Pancreas (tissue), 10 donors: ENCODE results near the gene CFAP74. TPM values are rescaled to one million over a fixed set of nuclear protein-coding genes. Genes with fewer than 3 reads are reported as not detected.

Experiments
- ATAC-seq, 4 donors: fragments of 200-7000 bp; cut with Tn5 transposase; one replicate each; pipeline versions ENCODE4 v1.8.0 to v1.9.1; 2020; ENCODE audit warnings: mild to moderate bottlenecking in 4 of 4, moderate library complexity in 4 of 4
- DNase-seq, 6 donors: peaks; one replicate each; pipeline ENCODE4 v3.0.0-alpha.2; 2020
- FAIRE-seq: peaks from 2 replicates; lab custom pipeline; 2012; peaks lifted over from hg19 to GRCh38; lab: Jason Lieb, UNC
- H3K27ac ChIP-seq, 4 donors: fragments of 200-600 bp; sonication (generic); 1 replicate in 3 of 4; 2 replicates in 1 of 4; pipeline versions ENCODE4 v1.5.0 to v1.8.0; 2020
- H3K27me3 ChIP-seq, 4 donors: fragments of 200-600 bp; one replicate each; pipeline ENCODE4 v1.8.0; 2021
- H3K36me3 ChIP-seq, 3 donors: fragments of 200-600 bp; sonication (generic) in 1 of 3; one replicate each; pipeline versions ENCODE4 v1.5.0 to v1.8.0; 2020 to 2021
- H3K4me1 ChIP-seq, 3 donors: fragments of 200-600 bp; one replicate each; pipeline ENCODE4 v1.8.0; 2021
- H3K4me3 ChIP-seq, 4 donors: fragments of 200-600 bp; sonication (generic) in 2 of 4; one replicate each; pipeline versions ENCODE4 v1.5.0 to v1.8.0; 2020 to 2021
- H3K9me3 ChIP-seq, 4 donors: fragments of 200-600 bp; one replicate each; pipeline ENCODE4 v1.8.0; 2021
- CTCF ChIP-seq, 4 donors: fragments of 200-600 bp; sonication (generic) in 3 of 4; IDR thresholded peaks; one replicate each; pipeline versions ENCODE4 v1.5.0 to v1.8.0; 2021; ENCODE audit warnings: antibody characterized with exemption in 4 of 4
- WGBS, 2 donors: extraction: QIAGEN DNeasy Blood & Tissue Kit; methylation state at CpG; one replicate each; pipeline ENCODE4 v1.1.7; 2013; 5-methylcytosine and 5-hydroxymethylcytosine counted together
- intact Hi-C, 3 donors: fragments of 100-400 bp; cut with DNase I; formaldehyde crosslinking; loops; one replicate each; pipeline versions ENCODE4 v1.11.1 to v1.14.2; 2022
- polyA plus RNA-seq, 2 donors: library from polyadenylated mRNA; stranded (reverse); fragments of 200-250 nt; gene quantifications; one replicate each; pipeline ENCODE4 v1.2.3, GENCODE V29; 2013
- total RNA-seq, 6 donors: library from RNA; stranded (reverse); fragmentation: NEBNext Ultra II Directional in 4 of 6; extraction: Animal tissue kit (Norgen Biotek cat#: 25700) in 4 of 6; gene quantifications; one replicate each; pipeline versions ENCODE4 v1.2.1 to v1.2.4, GENCODE V29; 2021 to 2023
- donor health status: healthy with polysubstance abuse.
- donor health status: DM: no; HTN: no; CAD: no; lungs with moderate emphysema.
- donor health status: DM: no; HTN: no; CAD: no.
- donor health status: control.
- donor health status: control.
- donor health status: Bipolar disorder and iron deficiency.
- donor health status: DM: yes; HTN: yes; CAD: no.
- donor health status: DM: no; HTN: no; CAD: no.
- donor health status: DM: no; HTN: no; CAD: no.
- donor health status: DM: yes; HTN: yes; CAD: no.

Gene CFAP74
- total and polyA plus RNA-seq, 8 donors = 0.08 to 0.16 TPM; not detected in 6

- ATAC-seq (no peak), DNase-seq (no peak), FAIRE-seq (no peak)
- no peak overlapping the region for H3K4me3 ChIP-seq
- WGBS, 2 donors = 27 to 51% methylated on average over 1 of the region's 1 CpG
- intact Hi-C loops = no loop called here
- TF ChIP-seq CTCF (IDR thresholded peaks at IDR 0.05) = no peak
- H3K36me3 ChIP-seq = no peaks in the 10 kb centered on the region
- H3K4me1 ChIP-seq = peaks cover 0 to 3% (median 0%) of the 10 kb centered on the region in 3 donors
- H3K9me3 ChIP-seq = no peaks in the 10 kb centered on the region
- no peak overlapping the region for H3K27ac ChIP-seq
- no peaks in the 10 kb centered on the region for H3K27me3 ChIP-seq
Observed at GRCh38 chr1:1948783-1949182, 54.8 kb downstream of the CFAP74 start.

- H3K27ac ChIP-seq = no peak overlapping the region
- TF ChIP-seq CTCF (IDR thresholded peaks at IDR 0.05) = no peak
- intact Hi-C loops = no loop called here
- no peaks in the 10 kb centered on the region for H3K36me3 ChIP-seq
- FAIRE-seq (no peak), ATAC-seq (no peak), DNase-seq (peak in 1 of 6 donors; percentile 40)
- WGBS, 2 donors = 62 to 71% methylated on average over 14 of the region's 14 CpGs
- H3K27me3 ChIP-seq = no peaks in the 10 kb centered on the region
- H3K4me3 ChIP-seq = no peak overlapping the region
- H3K9me3 ChIP-seq = no peaks in the 10 kb centered on the region
- H3K4me1 ChIP-seq = peaks cover 0 to 3% (median 0%) of the 10 kb centered on the region in 3 donors
Observed at GRCh38 chr1:1947493-1947892, 56.1 kb downstream of the CFAP74 start.

GRCh38 chr1:1946540-1946939 is 57.0 kb downstream of the CFAP74 start:
- Histone ChIP-seq H3K4me1 (peaks cover 0 to 3% (median 0%) of the 10 kb centered on the region in 3 donors), H3K27ac (no peak overlapping the region), H3K27me3 (no peaks in the 10 kb centered on the region), H3K36me3 (no peaks in the 10 kb centered on the region), H3K4me3 (no peak overlapping the region), H3K9me3 (no peaks in the 10 kb centered on the region)
- FAIRE-seq = no peak
- DNase-seq = peak in 2 of 6 donors; percentile 62 to 82
- WGBS, 2 donors = 17 to 20% methylated on average over 11 of the region's 11 CpGs
- no peak for TF ChIP-seq CTCF (IDR thresholded peaks at IDR 0.05)
- intact Hi-C loops = no loop called here
- peak in 1 of 4 donors; percentile 8 for ATAC-seq

GRCh38 chr1:1945782-1946393 is 57.7 kb downstream of the CFAP74 start:
- TF ChIP-seq CTCF (IDR thresholded peaks at IDR 0.05) = no peak
- H3K4me3 ChIP-seq = no peak overlapping the region
- H3K36me3 ChIP-seq = no peaks in the 10 kb centered on the region
- no peaks in the 10 kb centered on the region for H3K9me3 ChIP-seq
- no peaks in the 10 kb centered on the region for H3K27me3 ChIP-seq
- FAIRE-seq (no peak), ATAC-seq (no peak), DNase-seq (peak in 1 of 6 donors; percentile 37)
- peaks cover 0 to 3% (median 0%) of the 10 kb centered on the region in 3 donors for H3K4me1 ChIP-seq
- intact Hi-C loops = no loop called here
- H3K27ac ChIP-seq = no peak overlapping the region
- WGBS, 2 donors = 66 to 77% methylated on average over 29 of the region's 29 CpGs
